HL-60/S4 treated with phorbol 12-myristate 13-acetate at 8.2 ng/mL for 4 days and 3 days (cell line): ENCODE results near the gene FSTL4.
"Not testable (repeated sequence)": the region's sequence is repeated elsewhere in the genome, so short reads cannot be mapped to it uniquely, and the experiment has no call there.

Experiments
- in situ Hi-C: fragments of 300-500 bp; cut with MboI; formaldehyde crosslinking; loops from 2 replicates; pipeline ENCODE4 v1.15.0; 2022; ENCODE audit warnings: low sequenced_read_pairs

The FSTL4 gene

GRCh38 chr5:133236541-133236951 is 375.8 kb downstream of the FSTL4 start:
- in situ Hi-C loops: no loop called here

GRCh38 chr5:133235696-133236426 is 376.5 kb downstream of the FSTL4 start:
- in situ Hi-C loops: no loop called here

- in situ Hi-C loops: no loop called here
These were observed 377.4 kb downstream of the FSTL4 start for GRCh38 chr5:133234911-133235310.

GRCh38 chr5:133234273-133234672 is 378.1 kb downstream of the FSTL4 start:
- in situ Hi-C loops: no loop called here

GRCh38 chr5:133233616-133234015 is 378.7 kb downstream of the FSTL4 start:
- in situ Hi-C loops: no loop called here

GRCh38 chr5:133232911-133233310 is 379.4 kb downstream of the FSTL4 start:
- in situ Hi-C loops: no loop called here

GRCh38 chr5:133232435-133232834 is 379.9 kb downstream of the FSTL4 start:
- in situ Hi-C loops: no loop called here

- in situ Hi-C loops: no loop called here
These were observed 380.3 kb downstream of the FSTL4 start for GRCh38 chr5:133232011-133232410.

- in situ Hi-C loops: no loop called here
These were observed 381.3 kb downstream of the FSTL4 start for GRCh38 chr5:133230823-133231578.

GRCh38 chr5:133229931-133230664 is 382.2 kb downstream of the FSTL4 start:
- in situ Hi-C loops: no loop called here

- in situ Hi-C loops: no loop called here
These were observed 384.0 kb downstream of the FSTL4 start for GRCh38 chr5:133228316-133228715.

GRCh38 chr5:133227897-133228296 is 384.4 kb downstream of the FSTL4 start:
- in situ Hi-C loops: no loop called here

- in situ Hi-C loops: no loop called here
These were observed 385.3 kb downstream of the FSTL4 start for GRCh38 chr5:133227082-133227481.

GRCh38 chr5:133226186-133226585 is 386.2 kb downstream of the FSTL4 start:
- in situ Hi-C loops: no loop called here

GRCh38 chr5:133225671-133226152 is 386.6 kb downstream of the FSTL4 start:
- in situ Hi-C loops: no loop called here

GRCh38 chr5:133222979-133223378 is 389.4 kb downstream of the FSTL4 start:
- in situ Hi-C loops: no loop called here

- in situ Hi-C loops: no loop called here
These were observed 389.8 kb downstream of the FSTL4 start for GRCh38 chr5:133222521-133222920.

- in situ Hi-C loops: no loop called here
These were observed 390.3 kb downstream of the FSTL4 start for GRCh38 chr5:133222040-133222439.

GRCh38 chr5:133220851-133221674 is 391.3 kb downstream of the FSTL4 start:
- in situ Hi-C loops: no loop called here

- in situ Hi-C loops: no loop called here
These were observed 393.0 kb downstream of the FSTL4 start for GRCh38 chr5:133219296-133219695.

GRCh38 chr5:133216138-133216537 is 396.2 kb downstream of the FSTL4 start:
- in situ Hi-C loops: not testable (repeated sequence)
